Trophoblast cell (in vitro differentiated cells and primary cell): Measurements from ENCODE around the gene GJA10.

Source experiments
- DNase-seq, 2 donors: peaks; one replicate each; pipeline ENCODE4 v3.0.0-alpha.2; 2016
- H2AFZ ChIP-seq: 2 replicates; pipeline ENCODE4 v1.6.1; 2013; ENCODE audit warnings: low read length, moderate library complexity, mild to moderate bottlenecking; ENCODE audit not compliant: insufficient read depth, poor library complexity
- H2AK5ac ChIP-seq: 2 replicates; pipeline ENCODE4 v1.6.1; 2013; ENCODE audit warnings: mild to moderate bottlenecking, low read length
- H2BK120ac ChIP-seq: 2 replicates; pipeline ENCODE4 v1.6.1; 2013; ENCODE audit warnings: low read length, mild to moderate bottlenecking, moderate library complexity; ENCODE audit not compliant: insufficient read depth, poor library complexity
- H2BK12ac ChIP-seq: 2 replicates; pipeline ENCODE4 v1.6.1; 2013; ENCODE audit warnings: mild to moderate bottlenecking, low read length, moderate library complexity
- H2BK5ac ChIP-seq: 2 replicates; pipeline ENCODE4 v1.6.1; 2013; ENCODE audit warnings: low read length, low read depth, moderate library complexity, mild to moderate bottlenecking; ENCODE audit not compliant: poor library complexity
- H3K14ac ChIP-seq: 2 replicates; pipeline ENCODE4 v1.6.1; 2013; ENCODE audit warnings: mild to moderate bottlenecking, low read length
- H3K18ac ChIP-seq: 2 replicates; pipeline ENCODE4 v1.6.1; 2013; ENCODE audit warnings: mild to moderate bottlenecking, low read length
- H3K23ac ChIP-seq: 2 replicates; pipeline ENCODE4 v1.6.1; 2013; ENCODE audit warnings: low read length
- H3K27ac ChIP-seq: 2 replicates; pipeline ENCODE4 v1.5.1; 2013; ENCODE audit warnings: low read depth, mild to moderate bottlenecking, inconsistent platforms, low read length, moderate library complexity
- H3K27me3 ChIP-seq: 2 replicates; pipeline ENCODE4 v1.6.1; 2013; ENCODE audit warnings: inconsistent platforms, mild to moderate bottlenecking, low read length, moderate library complexity; ENCODE audit not compliant: insufficient read depth
- H3K36me3 ChIP-seq, 2 experiments: 1 replicate in 1 of 2; 2 replicates in 1 of 2; pipeline ENCODE4 v1.6.1; 2013; ENCODE audit warnings: low read length in 2 of 2, mild to moderate bottlenecking in 2 of 2, moderate library complexity in 1 of 2; ENCODE audit not compliant: insufficient read depth in 2 of 2, control insufficient read depth in 1 of 2
- H3K4ac ChIP-seq: 2 replicates; pipeline ENCODE4 v1.6.1; 2013; ENCODE audit warnings: low read depth, mild to moderate bottlenecking, low read length, moderate library complexity
- H3K4me1 ChIP-seq, 2 experiments: 1 replicate in 1 of 2; 2 replicates in 1 of 2; pipeline ENCODE4 v1.6.1; 2013; ENCODE audit warnings: low read length in 2 of 2, mild to moderate bottlenecking in 2 of 2, moderate library complexity in 1 of 2; ENCODE audit not compliant: insufficient read depth in 2 of 2, control insufficient read depth in 1 of 2
- H3K4me2 ChIP-seq: 2 replicates; pipeline ENCODE4 v1.6.1; 2013; ENCODE audit warnings: inconsistent platforms, mild to moderate bottlenecking, low read length, moderate library complexity
- H3K4me3 ChIP-seq: 2 replicates; pipeline ENCODE4 v1.5.1; 2013; ENCODE audit warnings: mild to moderate bottlenecking, low read depth, low read length, inconsistent platforms
- H3K79me1 ChIP-seq: one replicate; pipeline ENCODE4 v1.6.1; 2013; ENCODE audit warnings: low read length
- H3K79me2 ChIP-seq: 2 replicates; pipeline ENCODE4 v1.6.1; 2013; ENCODE audit warnings: low read length, mild to moderate bottlenecking; ENCODE audit not compliant: control insufficient read depth, insufficient read depth, poor library complexity
- H3K9ac ChIP-seq: 2 replicates; pipeline ENCODE4 v1.6.1; 2013; ENCODE audit warnings: mild to moderate bottlenecking, low read length
- H3K9me3 ChIP-seq: 2 replicates; pipeline ENCODE4 v1.6.1; 2013; ENCODE audit warnings: low read depth, mild to moderate bottlenecking, control low read depth, inconsistent platforms, low read length; ENCODE audit not compliant: insufficient read depth
- H4K12ac ChIP-seq: 2 replicates; pipeline ENCODE4 v1.6.1; 2013; ENCODE audit warnings: low read depth, mild to moderate bottlenecking, low read length, moderate library complexity
- H4K8ac ChIP-seq: 2 replicates; pipeline ENCODE4 v1.6.1; 2013; ENCODE audit warnings: low read depth, mild to moderate bottlenecking, low read length, moderate library complexity
- H4K91ac ChIP-seq: one replicate; pipeline ENCODE4 v1.6.1; 2013; ENCODE audit warnings: low read depth, mild to moderate bottlenecking, low read length, moderate library complexity
- WGBS: extraction: QIAGEN DNeasy Blood & Tissue Kit; methylation state at CpG from one replicate; pipeline ENCODE4 v1.1.7; 2013; ENCODE audit warnings: missing lambda C conversion rate; ENCODE audit not compliant: insufficient read length, insufficient coverage; ENCODE audit errors: extremely low coverage; 5-methylcytosine and 5-hydroxymethylcytosine counted together

GJA10 gene

DNA sequence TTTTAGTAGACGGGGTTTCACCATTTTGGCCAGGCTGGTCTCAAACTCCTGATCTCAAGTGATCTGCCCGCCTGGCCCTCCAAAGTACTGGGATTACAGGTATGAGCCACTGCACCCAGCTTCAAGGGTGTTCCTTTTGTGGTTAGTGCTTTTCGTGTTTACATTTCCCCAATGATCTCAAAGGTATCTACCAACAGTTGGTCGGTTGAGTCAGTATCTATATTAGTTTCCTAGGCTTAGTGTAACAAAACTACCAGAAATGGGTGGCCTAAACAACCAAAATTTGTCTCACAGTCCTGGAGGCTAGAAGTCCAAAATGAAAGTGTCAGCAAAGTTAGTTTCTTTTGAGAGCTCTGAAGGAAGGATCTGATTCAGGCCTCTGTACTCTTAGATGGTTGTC is 34.5 kb upstream of the GJA10 start:
- Histone ChIP-seq H3K27me3 (no peaks in the 10 kb centered on the region), H2BK5ac (no peak overlapping the region), H3K9me3 (no peaks in the 10 kb centered on the region), H3K36me3 (peaks cover 27 to 37% of the 10 kb centered on the region in 2 experiments), H3K14ac (no peak overlapping the region), H2BK120ac (no peak overlapping the region), H3K4ac (no peak overlapping the region), H2AFZ (no peak overlapping the region), H4K8ac (no peak overlapping the region), H2BK12ac (no peak overlapping the region), H3K4me2 (no peak overlapping the region), H4K12ac (no peak overlapping the region), H3K79me2 (no peaks in the 10 kb centered on the region), H2AK5ac (no peak overlapping the region), H3K27ac (no peak overlapping the region), H3K9ac (no peak overlapping the region), H3K4me1 (no peaks in the 10 kb centered on the region), H3K23ac (no peak overlapping the region), H4K91ac (no peak overlapping the region), H3K4me3 (no peak overlapping the region), H3K18ac (no peak overlapping the region), H3K79me1 (no peaks in the 10 kb centered on the region)
- WGBS, result no CpG with 5 or more reads among the region's 4 CpGs
- no peak for DNase-seq

DNA sequence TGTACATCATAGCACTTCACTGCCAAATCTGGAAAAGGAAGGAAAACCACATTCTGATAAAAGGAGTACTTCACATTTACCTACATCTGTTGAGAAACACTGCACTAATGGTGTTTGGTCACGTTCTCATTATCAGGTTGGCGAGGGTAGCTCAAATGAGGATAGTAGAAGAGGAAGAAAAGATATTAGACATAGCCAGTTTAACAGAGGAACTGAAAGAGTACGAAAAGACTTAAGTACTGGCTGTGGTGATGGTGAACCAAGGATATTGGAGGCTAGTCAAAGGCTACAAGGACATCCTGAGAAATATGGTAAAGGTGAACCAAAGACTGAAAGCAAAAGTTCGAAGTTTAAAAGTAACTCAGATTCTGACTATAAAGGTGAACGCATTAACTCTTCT is 32.0 kb upstream of the GJA10 start:
- peaks cover 25 to 35% of the 10 kb centered on the region in 2 experiments for H3K36me3 ChIP-seq
- no peak for DNase-seq
- no peak overlapping the region for H2AFZ ChIP-seq
- H3K9me3 ChIP-seq, result no peaks in the 10 kb centered on the region
- no peaks in the 10 kb centered on the region for H3K79me2 ChIP-seq
- no peak overlapping the region for H3K23ac ChIP-seq
- H4K8ac ChIP-seq, result no peak overlapping the region
- H3K79me1 ChIP-seq, result no peaks in the 10 kb centered on the region
- H3K14ac ChIP-seq, result no peak overlapping the region
- H3K4me1 ChIP-seq, result no peaks in the 10 kb centered on the region
- H3K18ac ChIP-seq, result no peak overlapping the region
- H3K27me3 ChIP-seq, result no peaks in the 10 kb centered on the region
- H3K9ac ChIP-seq, result no peak overlapping the region
- no peak overlapping the region for H2AK5ac ChIP-seq
- no peak overlapping the region for H3K27ac ChIP-seq
- H3K4me3 ChIP-seq, result no peak overlapping the region
- no peak overlapping the region for H3K4me2 ChIP-seq
- no peak overlapping the region for H2BK5ac ChIP-seq
- H2BK12ac ChIP-seq, result no peak overlapping the region
- H2BK120ac ChIP-seq, result no peak overlapping the region
- no peak overlapping the region for H4K91ac ChIP-seq
- no peak overlapping the region for H4K12ac ChIP-seq
- H3K4ac ChIP-seq, result no peak overlapping the region
- whole genome bisulfite sequencing, result no CpG with 5 or more reads among the region's 5 CpGs

DNA sequence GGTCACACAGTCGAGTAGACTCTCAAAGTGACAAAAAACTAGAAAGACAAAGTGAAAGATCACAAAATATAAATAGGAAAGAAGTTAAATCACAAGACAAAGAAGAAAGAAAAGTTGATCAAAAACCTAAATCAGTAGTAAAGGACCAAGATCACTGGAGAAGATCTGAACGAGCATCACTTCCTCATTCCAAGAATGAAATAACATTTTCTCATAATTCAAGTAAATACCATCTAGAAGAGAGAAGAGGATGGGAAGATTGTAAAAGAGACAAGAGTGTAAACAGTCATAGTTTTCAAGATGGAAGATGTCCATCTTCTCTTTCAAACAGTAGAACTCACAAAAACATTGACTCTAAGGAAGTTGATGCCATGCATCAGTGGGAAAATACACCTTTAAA is 31.6 kb upstream of the GJA10 start:
- Histone ChIP-seq H2BK12ac (no peak overlapping the region), H3K14ac (no peak overlapping the region), H3K27ac (no peak overlapping the region), H3K4me1 (no peaks in the 10 kb centered on the region), H3K23ac (no peak overlapping the region), H2BK120ac (no peak overlapping the region), H3K79me1 (no peaks in the 10 kb centered on the region), H4K8ac (no peak overlapping the region), H3K4me3 (no peak overlapping the region), H3K79me2 (no peaks in the 10 kb centered on the region), H2AK5ac (no peak overlapping the region), H3K4me2 (no peak overlapping the region), H3K27me3 (no peaks in the 10 kb centered on the region), H3K9ac (no peak overlapping the region), H4K91ac (no peak overlapping the region), H3K9me3 (no peaks in the 10 kb centered on the region), H2AFZ (no peak overlapping the region), H4K12ac (no peak overlapping the region), H3K36me3 (peaks cover 23 to 32% of the 10 kb centered on the region in 2 experiments), H3K18ac (no peak overlapping the region), H3K4ac (no peak overlapping the region), H2BK5ac (no peak overlapping the region)
- WGBS, result no CpG with 5 or more reads among the region's 2 CpGs
- no peak for DNase-seq

DNA sequence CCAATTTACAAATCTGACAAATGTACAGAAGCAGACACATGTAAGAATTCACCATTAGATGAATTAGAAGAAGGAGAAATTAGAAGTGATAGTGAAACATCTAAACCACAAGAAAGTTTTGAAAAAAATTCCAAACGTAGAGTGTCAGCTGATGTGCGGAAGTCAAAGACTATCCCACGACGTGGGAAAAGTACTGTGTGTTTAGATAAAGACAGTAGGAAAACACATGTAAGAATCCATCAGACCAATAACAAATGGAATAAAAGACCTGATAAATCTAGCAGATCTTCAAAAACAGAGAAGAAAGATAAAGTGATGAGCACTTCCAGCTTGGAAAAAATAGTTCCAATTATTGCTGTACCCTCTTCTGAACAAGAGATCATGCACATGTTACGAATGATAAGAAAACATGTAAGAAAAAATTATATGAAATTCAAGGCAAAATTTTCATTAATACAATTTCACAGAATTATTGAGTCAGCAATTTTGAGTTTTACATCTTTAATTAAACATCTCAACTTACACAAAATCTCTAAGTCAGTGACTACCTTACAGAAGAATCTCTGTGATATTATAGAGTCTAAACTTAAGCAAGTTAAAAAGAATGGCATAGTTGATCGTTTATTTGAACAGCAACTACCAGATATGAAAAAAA is 28.1 kb upstream of the GJA10 start:
- H4K91ac ChIP-seq, result no peak overlapping the region

More for the DNA sequence above, 28.1 kb upstream of the GJA10 start:
- no peak overlapping the region for H2BK120ac ChIP-seq
- no peak overlapping the region for H3K23ac ChIP-seq
- no peak overlapping the region for H3K4me3 ChIP-seq
- peaks cover 19 to 25% of the 10 kb centered on the region in 2 experiments for H3K36me3 ChIP-seq
- H3K4ac ChIP-seq, result no peak overlapping the region
- H2AK5ac ChIP-seq, result no peak overlapping the region
- H3K14ac ChIP-seq, result no peak overlapping the region
- H3K9me3 ChIP-seq, result no peaks in the 10 kb centered on the region
- H4K12ac ChIP-seq, result no peak overlapping the region
- H2AFZ ChIP-seq, result no peak overlapping the region
- no peak overlapping the region for H3K9ac ChIP-seq
- no peak for DNase-seq
- WGBS, result no CpG with 5 or more reads among the region's 6 CpGs
- H3K79me1 ChIP-seq, result no peaks in the 10 kb centered on the region
- H3K27ac ChIP-seq, result no peak overlapping the region
- H2BK5ac ChIP-seq, result no peak overlapping the region
- no peak overlapping the region for H3K18ac ChIP-seq
- no peaks in the 10 kb centered on the region for H3K4me1 ChIP-seq
- H3K4me2 ChIP-seq, result no peak overlapping the region
- H4K8ac ChIP-seq, result no peak overlapping the region
- H2BK12ac ChIP-seq, result no peak overlapping the region
- no peaks in the 10 kb centered on the region for H3K27me3 ChIP-seq
- H3K79me2 ChIP-seq, result no peaks in the 10 kb centered on the region
